Muscle of back (tissue), 11 donors: Measurements from ENCODE around the gene YAE1. TPM values are rescaled to one million over a fixed set of nuclear protein-coding genes. Genes with fewer than 3 reads are reported as not detected.

Experiments used
- DNase-seq, 3 donors: peaks; one replicate each; pipeline versions ENCODE4 v3.0.0 to v3.0.0-alpha.2; 2013
- polyA plus RNA-seq, 10 donors: library from polyadenylated mRNA; unstranded; fragments of 120-200 nt; gene quantifications; one replicate each; pipeline ENCODE4 v1.2.1, GENCODE V29; 2013; ENCODE audit not compliant: insufficient read length in 10 of 10

YAE1 gene
- polyA plus RNA-seq, 10 donors: 20.0 to 29.4 (median 23.3) TPM

DNA sequence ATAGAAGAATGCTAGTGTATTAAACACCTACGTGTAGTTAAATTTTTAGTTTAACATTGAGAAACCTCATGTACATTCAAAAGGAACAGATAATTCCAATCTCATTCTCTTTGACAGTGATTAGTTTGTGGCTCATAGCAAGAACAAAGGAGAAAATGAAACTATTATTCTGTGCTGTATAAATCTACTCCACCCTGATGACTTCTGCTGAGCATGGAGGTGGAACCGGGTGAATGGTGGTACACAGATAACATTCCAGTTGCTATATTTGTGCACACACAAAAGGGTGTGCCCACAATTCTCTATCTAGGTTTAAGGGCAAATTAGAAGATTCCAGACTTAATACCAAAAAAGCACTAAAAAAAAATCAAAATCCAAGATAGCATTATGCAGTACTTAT is 40.1 kb downstream of the YAE1 start:
- no peak for DNase-seq

GRCh38 chr7:39606941-39607340 is 40.7 kb downstream of the YAE1 start:
- no peak for DNase-seq

DNA sequence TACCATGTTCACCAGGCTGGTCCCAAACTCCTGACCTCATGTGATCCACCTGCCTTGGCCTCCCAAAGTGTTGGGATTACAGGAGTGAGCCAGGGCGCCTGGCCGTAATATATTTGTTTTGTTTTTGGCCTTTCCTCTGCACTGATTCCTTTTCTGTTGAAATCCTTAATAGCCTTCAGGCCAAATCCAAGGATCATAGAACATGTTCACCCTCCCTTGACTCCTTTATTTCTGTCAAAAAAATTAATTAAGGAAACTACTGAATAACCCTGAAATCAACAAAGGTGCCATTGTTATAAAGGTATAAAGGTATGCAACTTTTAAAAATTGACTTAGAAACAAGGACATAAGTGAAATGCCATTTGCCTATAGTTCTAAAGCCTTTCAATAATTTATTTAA is 41.7 kb downstream of the YAE1 start:
- DNase-seq: no peak

DNA sequence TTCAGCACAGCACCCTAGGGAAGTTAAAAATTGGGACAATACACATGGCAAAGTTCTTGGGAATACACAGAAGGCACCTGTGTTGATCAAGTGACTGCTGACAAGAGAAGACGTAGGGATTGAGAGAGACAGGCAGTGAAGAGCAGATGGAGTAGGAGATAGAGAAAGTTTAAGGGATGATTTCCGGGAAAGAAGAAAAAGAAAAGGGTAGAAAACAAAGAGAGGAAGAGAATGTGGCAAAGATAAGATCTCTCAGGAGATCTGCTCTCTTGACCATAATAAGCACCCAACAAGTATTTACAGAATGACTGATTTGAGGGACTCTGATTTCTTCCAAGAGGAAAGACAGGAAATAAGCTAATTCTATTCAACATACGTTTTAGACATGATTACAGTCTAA is 42.1 kb downstream of the YAE1 start:
- DNase-seq: peak in 1 of 3 donors; percentile 36

GRCh38 chr7:39609113-39609934 is 43.1 kb downstream of the YAE1 start:
- peak; percentile 74 to 90 (median 79) for DNase-seq

GRCh38 chr7:39609935-39610263 is 43.7 kb downstream of the YAE1 start:
- DNase-seq: no peak

- DNase-seq: peak in 1 of 3 donors; percentile 74
These were observed 47.4 kb downstream of the YAE1 start for GRCh38 chr7:39613577-39613976.

GRCh38 chr7:39614299-39614698 is 48.1 kb downstream of the YAE1 start:
- no peak for DNase-seq

DNA sequence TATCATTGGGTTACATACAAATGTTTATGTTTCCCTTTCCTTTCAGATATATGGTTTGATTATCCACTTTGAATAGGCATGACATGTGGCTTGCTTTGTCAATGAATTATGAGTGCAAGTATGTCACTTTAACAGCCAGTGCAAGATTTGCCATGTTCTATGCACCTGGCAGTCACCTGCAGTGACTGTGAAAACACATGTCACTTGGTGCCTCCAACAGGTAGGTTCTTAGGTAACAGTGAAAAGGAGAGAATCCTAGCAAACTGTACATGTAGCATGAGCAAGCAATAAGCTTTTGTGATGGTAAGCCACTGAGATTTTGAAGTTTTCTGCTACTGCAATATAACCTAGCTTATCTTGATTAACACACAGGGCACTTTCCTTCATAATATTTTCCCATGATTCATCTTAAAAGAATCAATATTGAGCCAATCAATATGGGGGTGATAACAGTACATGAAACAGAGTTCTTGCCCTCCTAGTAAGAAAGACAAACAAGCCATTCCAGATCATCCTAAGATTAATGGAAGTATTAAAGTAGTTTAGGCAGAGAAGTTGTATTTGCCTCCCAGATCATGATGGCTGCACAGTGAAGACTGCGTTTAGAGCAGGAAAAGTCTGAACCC is 49.3 kb downstream of the YAE1 start:
- DNase-seq: no peak

DNA sequence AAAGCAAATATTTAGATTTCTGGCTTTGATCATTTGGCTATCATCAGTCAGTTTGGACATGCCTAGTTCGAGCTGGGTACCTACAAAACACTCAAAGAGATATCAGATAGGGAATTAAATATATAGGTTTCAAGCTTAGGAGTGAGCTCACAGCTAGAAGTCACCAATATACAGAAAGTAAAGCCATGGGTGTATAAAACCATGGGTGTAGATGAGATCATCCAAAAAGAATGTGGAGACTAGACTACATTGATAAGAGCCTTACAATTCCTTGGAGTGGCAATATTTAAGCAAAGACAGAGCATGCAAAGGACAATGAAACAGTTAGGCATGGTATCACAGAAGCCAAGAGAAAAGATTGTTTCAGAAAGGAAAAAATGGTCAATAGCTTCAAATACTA is 49.9 kb downstream of the YAE1 start:
- DNase-seq: no peak

DNA sequence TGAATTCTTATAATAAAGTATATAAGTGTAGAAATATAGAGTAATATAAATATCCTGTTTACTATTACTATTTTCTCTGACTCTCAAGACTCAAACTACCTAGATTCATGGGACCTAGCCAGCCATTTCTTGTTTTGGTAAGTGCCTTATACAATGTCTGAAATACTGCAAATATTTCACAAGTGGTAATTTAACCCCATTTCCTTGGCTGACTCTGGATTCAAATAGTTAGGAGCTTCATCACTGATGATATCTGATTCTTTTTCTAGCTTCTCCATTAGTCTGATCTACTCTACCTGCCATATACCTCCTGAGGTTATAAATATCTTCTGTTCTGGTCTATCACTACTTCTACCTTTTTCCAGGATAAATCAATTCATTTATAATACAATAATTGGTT is 50.8 kb downstream of the YAE1 start:
- DNase-seq: no peak

GRCh38 chr7:39618868-39619267 is 52.7 kb downstream of the YAE1 start:
- DNase-seq: no peak

GRCh38 chr7:39620486-39620885 is 54.3 kb downstream of the YAE1 start:
- no peak for DNase-seq

DNA sequence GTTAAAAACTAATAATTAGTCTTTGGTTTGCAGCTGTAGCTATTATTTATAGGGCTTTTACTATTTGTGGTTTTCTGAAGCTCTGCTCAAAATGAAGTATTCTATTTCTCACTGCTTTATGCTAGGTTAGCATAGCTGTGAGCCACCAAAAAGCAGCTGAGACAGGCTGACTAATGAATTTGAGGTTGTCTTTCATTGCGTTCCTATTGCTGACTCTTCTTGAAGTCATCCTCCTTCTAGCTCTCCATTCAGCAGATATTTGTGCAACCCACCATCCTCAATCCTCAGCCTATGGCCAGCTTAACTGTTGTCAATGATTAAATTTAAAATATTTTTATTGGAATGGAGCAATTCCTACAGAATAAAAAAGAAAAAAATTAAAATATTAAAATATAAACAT is 55.1 kb downstream of the YAE1 start:
- peak in 1 of 3 donors; percentile 88 for DNase-seq

- no peak for DNase-seq
These were observed 55.7 kb downstream of the YAE1 start for GRCh38 chr7:39621784-39622411.

Other genes starting within 250 kb of the YAE1 start
- 10 to 100 TPM; 52.2 to 69.1 (median 56.7) TPM for gene RALA, start 57.2 kb downstream of the YAE1 start, polyA plus RNA-seq